ENCODE results near the gene SCML1. TPM values are rescaled to one million over a fixed set of nuclear protein-coding genes. Genes with fewer than 3 reads are reported as not detected.

Gene SCML1
- total and polyA plus RNA-seq, 12 donors = 4.9 to 35.8 (median 6.3) TPM

- no peaks in the 10 kb centered on the region for H3K4me1 ChIP-seq
- TF ChIP-seq, protein P1, sequence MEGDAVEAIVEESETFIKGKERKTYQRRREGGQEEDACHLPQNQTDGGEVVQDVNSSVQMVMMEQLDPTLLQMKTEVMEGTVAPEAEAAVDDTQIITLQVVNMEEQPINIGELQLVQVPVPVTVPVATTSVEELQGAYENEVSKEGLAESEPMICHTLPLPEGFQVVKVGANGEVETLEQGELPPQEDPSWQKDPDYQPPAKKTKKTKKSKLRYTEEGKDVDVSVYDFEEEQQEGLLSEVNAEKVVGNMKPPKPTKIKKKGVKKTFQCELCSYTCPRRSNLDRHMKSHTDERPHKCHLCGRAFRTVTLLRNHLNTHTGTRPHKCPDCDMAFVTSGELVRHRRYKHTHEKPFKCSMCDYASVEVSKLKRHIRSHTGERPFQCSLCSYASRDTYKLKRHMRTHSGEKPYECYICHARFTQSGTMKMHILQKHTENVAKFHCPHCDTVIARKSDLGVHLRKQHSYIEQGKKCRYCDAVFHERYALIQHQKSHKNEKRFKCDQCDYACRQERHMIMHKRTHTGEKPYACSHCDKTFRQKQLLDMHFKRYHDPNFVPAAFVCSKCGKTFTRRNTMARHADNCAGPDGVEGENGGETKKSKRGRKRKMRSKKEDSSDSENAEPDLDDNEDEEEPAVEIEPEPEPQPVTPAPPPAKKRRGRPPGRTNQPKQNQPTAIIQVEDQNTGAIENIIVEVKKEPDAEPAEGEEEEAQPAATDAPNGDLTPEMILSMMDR (IDR thresholded peaks at IDR 0.05) = no peak
Measured at GRCh38 chrX:17759990-17760389, 22.7 kb downstream of the SCML1 start.

GRCh38 chrX:17767734-17768133, 30.4 kb downstream of the SCML1 start:
- 17 to 39% methylated on average over 1 of the region's 1 CpG for WGBS, 2 donors
- DNase-seq = no peak
- no peaks in the 10 kb centered on the region for H3K4me1 ChIP-seq
- no peaks in the 10 kb centered on the region for H3K36me3 ChIP-seq
- no peaks in the 10 kb centered on the region for H3K9me3 ChIP-seq
- no peak for ATAC-seq
- H3K27me3 ChIP-seq = peaks cover 0 to 29% (median 0%) of the 10 kb centered on the region in 7 donors
- H3K4me3 ChIP-seq = no peak overlapping the region
- TF ChIP-seq, protein P1 (IDR thresholded peaks at IDR 0.05) = no peak
- intact Hi-C loops (cut with DNase I) = no loop called here
- H3K27ac ChIP-seq = no peak overlapping the region

More at GRCh38 chrX:17759990-17760389, 22.7 kb downstream of the SCML1 start:
- Histone ChIP-seq H3K27ac (no peak overlapping the region), H3K36me3 (no peaks in the 10 kb centered on the region), H3K4me3 (no peak overlapping the region), H3K9me3 (no peaks in the 10 kb centered on the region), H3K27me3 (no peaks in the 10 kb centered on the region)
- WGBS, 2 donors = 77 to 89% methylated on average over 1 of the region's 1 CpG
- intact Hi-C loops (cut with DNase I) = no loop called here
- ATAC-seq (no peak), DNase-seq (no peak)

DNA sequence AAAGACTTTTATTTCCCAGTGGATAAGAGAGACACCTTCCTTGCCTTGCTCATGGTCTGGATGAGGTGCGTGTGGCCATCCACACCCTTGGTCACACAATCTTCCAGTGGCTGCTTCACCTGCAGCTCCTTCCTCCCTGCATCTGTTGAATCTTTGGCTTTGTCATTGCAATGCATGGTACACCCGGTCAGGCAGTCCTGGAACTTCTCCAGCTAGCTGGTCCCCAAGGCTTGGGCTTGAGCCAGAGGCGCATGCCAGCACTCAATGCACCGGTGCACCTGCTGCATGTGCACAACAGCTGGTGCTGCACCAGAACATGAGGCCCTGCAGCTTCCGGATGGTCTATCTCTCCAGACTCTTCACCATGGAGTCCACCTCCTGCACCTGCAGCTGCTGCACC, 31.7 kb downstream of the SCML1 start:
- intact Hi-C loops (cut with DNase I) = no loop called here
- Histone ChIP-seq H3K4me1 (no peaks in the 10 kb centered on the region), H3K27ac (no peak overlapping the region), H3K27me3 (peaks cover 0 to 38% (median 0%) of the 10 kb centered on the region in 7 donors), H3K36me3 (no peaks in the 10 kb centered on the region), H3K9me3 (no peaks in the 10 kb centered on the region), H3K4me3 (no peak overlapping the region)
- no peak for ATAC-seq
- no peak for DNase-seq
- TF ChIP-seq, protein P1 (IDR thresholded peaks at IDR 0.05) = no peak
- WGBS, 2 donors = 74 to 77% methylated on average over 5 of the region's 5 CpGs

DNA sequence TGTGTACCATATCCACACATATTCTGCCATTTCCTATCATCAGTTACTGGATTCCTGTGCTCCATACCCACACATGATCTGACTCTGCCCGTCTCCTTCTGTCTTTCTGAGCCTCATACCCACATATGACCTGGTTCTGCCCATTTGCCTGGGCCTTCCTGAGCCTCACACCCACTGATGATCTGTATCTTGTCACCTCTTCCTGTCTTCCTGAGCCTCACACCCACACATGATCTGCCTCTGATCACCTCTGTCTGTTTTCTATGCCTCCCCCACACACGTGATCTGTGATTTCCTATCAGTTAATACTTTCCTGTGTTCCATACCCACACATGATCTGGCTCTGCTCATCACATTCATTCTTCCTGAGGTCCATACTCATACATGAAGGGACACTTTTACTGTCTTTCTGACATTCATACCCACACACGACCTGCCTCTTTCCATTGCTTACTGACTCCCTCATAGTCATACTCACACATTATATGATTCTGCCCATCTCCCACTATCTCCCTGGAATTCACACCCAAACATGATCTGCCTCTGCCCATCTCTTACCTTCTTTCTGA, 32.5 kb downstream of the SCML1 start:
- no peak for ATAC-seq
- WGBS, 2 donors = 54 to 60% methylated on average over 3 of the region's 3 CpGs
- intact Hi-C loops (cut with DNase I) = no loop called here
- DNase-seq = no peak
- Histone ChIP-seq H3K4me3 (no peak overlapping the region), H3K9me3 (no peaks in the 10 kb centered on the region), H3K4me1 (no peaks in the 10 kb centered on the region), H3K27me3 (peaks cover 0 to 40% (median 0%) of the 10 kb centered on the region in 7 donors), H3K27ac (no peak overlapping the region), H3K36me3 (no peaks in the 10 kb centered on the region)
- TF ChIP-seq, protein P1 (IDR thresholded peaks at IDR 0.05) = no peak

Data from heart right ventricle (tissue), 16 donors.